Renal cortex interstitium (tissue), 11 donors: ENCODE data around the gene OTOG. TPM values are rescaled to one million over a fixed set of nuclear protein-coding genes. Genes with fewer than 3 reads are reported as not detected.

Source experiments
- DNase-seq, 11 donors: peaks; one replicate each; pipeline ENCODE4 v3.0.0-alpha.2; 2013; ENCODE audit warnings: low read depth in 9 of 11, low spot score in 4 of 11; ENCODE audit errors: extremely low read depth in 1 of 11
- polyA plus RNA-seq, 3 donors: library from polyadenylated mRNA; unstranded; fragments of 120-200 nt; gene quantifications; one replicate each; pipeline ENCODE4 v1.2.1, GENCODE V29; 2013; ENCODE audit not compliant: insufficient read length in 3 of 3

OTOG gene
- polyA plus RNA-seq, 3 donors = 0.27 to 0.42 (median 0.36) TPM

- DNase-seq = no peak
Measured at GRCh38 chr11:17552392-17553248, 5.6 kb downstream of the OTOG start.

GRCh38 chr11:17553249-17553546, 6.1 kb downstream of the OTOG start:
- no peak for DNase-seq

DNA sequence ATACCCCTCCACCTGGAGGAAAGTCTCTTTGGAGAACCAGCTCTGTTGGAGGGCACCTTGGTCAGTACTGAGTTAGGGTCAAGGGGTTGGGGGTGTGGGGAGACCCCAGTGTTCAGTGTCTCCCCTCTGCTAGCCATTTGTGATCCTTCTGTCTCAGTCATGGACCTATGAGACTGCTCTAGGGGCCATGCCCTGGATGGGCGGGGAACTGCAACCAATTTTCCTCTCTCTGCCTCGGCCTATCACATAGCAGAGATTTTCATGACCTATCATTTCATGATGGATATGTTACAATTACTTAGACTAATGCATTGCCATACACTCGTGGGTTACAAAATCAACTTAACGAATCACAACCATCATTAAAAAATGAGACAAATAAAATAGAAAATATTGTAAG, 7.4 kb downstream of the OTOG start:
- DNase-seq = no peak

GRCh38 chr11:17556999-17557398, 9.9 kb downstream of the OTOG start:
- no peak for DNase-seq

- DNase-seq = no peak
Measured at GRCh38 chr11:17558025-17558780, 11.1 kb downstream of the OTOG start.

DNA sequence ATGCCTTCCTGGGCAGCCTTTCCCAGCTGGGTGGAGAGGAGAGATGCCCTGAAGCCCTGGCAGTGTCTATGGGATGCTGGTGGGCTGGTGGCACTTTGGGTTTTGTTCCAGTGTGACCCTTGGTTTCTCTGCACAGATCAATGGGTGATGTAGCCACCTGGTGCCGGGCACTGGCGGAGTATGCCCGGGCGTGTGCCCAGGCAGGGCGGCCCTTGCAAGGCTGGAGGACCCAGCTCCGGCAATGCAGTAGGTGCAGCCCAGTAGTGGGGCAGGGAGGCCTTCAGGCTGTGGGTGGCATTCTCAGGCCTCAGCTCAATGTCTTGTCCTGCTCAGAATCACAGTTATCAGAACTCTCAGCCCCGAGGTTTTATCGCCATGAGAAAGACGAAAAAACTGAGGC, 11.9 kb downstream of the OTOG start:
- DNase-seq = no peak

DNA sequence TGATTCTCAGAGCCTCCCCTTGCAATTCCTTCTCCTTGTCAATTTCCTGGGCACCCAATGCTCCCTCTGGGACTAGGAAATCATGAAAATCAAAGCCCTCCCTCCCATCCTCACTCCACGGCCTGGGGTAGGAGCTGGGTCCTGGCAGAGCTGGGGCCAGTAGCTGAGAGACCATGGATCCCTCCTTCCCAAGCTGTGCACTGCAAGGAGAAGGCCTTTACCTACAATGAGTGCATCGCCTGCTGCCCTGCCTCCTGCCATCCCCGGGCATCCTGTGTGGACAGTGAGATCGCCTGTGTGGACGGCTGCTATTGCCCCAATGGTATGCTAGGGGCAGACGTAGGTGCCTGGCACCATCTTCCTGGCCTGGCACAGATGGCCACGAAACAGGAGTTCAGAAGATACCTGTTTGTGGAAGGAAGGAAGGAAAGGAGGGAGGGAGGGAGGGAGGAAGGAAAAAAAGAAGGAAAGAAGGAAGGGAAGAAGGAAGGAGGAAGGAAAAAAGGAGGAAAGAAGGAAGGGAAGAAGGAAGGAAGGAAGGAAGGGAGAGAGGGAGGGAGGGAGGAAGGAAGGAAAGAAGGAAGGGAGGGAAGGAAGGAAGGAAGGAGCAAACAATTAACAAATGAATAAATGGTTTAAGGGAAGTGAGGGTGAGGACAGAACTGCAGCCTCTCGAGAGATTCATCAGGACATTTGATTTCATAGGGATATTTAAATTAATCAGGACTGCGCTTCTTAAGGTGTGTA, 12.5 kb downstream of the OTOG start:
- DNase-seq = no peak

GRCh38 chr11:17560281-17561110, 13.4 kb downstream of the OTOG start:
- DNase-seq = no peak

- DNase-seq = no peak
Measured at GRCh38 chr11:17561111-17561415, 14.0 kb downstream of the OTOG start.

- DNase-seq = no peak
Measured at GRCh38 chr11:17561526-17561925, 14.5 kb downstream of the OTOG start.

DNA sequence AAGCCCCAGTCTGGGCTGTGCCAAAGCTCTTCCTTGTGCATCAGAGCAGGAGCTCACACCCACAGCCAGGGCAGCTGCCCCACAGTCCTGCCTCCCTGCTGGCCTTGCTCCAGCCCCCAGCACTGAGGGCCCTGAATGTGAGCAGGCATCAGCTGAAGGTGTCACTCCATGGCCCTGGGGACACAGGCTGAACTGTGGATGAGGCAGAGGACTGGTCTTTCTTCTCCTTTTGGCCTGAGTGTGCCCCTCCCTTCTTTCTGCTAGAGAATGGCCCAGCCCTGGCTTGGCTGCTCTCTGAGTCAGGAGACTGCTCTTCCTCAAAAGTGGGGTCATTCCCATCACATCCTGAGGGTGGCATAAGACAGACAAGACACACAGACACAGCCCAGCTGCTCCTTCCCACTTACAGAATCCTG, 16.2 kb downstream of the OTOG start:
- DNase-seq = no peak

DNA sequence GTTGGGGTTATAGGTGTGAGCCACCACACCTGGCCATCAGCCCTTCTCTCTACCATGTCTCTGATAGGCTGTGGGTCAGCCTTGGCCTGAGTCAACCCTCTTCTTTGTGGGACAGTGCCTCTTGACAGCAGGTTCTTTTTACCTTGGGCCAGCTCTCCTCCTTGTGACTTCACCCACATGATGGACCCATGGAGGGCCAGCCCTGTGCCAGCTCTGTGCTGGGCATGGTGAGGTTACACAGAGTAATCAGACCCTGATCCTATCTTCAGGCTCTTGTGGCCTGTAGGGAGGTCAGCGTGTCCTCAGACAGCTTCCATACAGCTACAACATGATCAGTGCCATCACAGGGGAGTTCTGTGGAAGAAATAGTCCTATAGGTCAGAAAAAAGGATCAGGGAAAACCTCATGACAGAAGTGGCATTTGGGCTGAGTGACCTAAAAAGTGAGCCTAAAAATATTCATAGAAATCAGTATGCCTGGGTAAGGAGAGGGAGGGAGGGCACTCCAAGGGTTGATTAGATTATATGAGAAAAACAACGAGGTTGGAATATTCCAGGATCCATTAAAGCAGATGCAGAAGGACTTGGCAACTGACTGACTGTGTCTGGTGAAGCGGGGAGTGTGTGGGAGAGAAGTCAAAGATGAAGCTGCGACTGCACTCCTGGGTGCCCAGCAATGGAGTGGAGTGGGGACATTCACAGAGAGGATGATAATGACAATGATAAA, 17.1 kb downstream of the OTOG start:
- DNase-seq = no peak

DNA sequence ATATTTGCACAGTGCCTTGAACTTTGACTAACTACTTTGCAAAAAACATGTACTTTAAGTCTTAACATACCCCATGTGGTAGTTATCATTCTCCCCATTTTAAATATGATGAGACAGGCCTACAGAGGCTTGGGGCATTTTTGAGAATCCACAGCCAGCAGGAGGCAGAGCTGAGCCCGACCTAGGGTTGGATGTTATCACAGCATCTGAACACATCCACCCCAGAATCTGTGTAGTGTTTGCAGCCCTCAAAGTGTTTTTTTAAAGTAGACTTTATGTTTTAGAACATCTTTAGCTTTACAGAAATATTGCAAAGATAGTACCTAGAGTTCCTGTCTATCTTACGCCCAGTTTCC, 17.6 kb downstream of the OTOG start:
- DNase-seq = no peak

DNA sequence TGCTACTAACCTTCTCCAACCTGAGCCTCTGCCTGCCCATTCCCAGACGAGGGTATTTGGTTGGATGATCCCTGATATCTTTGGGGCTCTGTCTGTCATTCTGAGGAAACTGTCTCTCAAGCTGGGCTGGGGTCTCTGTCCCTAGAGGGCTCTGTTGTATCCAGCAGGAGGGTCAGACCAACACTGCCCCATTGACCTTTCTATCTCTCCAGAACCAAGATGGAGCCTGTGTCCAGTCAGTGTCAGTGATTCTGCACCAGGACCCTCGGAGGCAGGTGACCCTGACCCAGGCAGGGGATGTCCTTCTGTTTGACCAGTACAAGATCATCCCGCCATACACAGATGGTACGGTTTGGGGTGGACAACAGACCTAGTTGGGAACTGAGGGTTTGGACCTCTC, 21.9 kb downstream of the OTOG start:
- no peak for DNase-seq

- no peak for DNase-seq
Measured at GRCh38 chr11:17570034-17570433, 23.0 kb downstream of the OTOG start.

- DNase-seq = no peak
Measured at GRCh38 chr11:17571431-17572358, 24.6 kb downstream of the OTOG start.

GRCh38 chr11:17572359-17572690, 25.3 kb downstream of the OTOG start:
- no peak for DNase-seq
